Measurements from ENCODE around the gene PCYOX1L. TPM values are rescaled to one million over a fixed set of nuclear protein-coding genes. Genes with fewer than 3 reads are reported as not detected.

The PCYOX1L gene
- total and polyA plus RNA-seq, 9 of the 15 experiments (the other 6 are each of a cell fraction or from before 2014, with no cell fraction given): 2.3 to 17.9 (median 6.0) TPM

DNA sequence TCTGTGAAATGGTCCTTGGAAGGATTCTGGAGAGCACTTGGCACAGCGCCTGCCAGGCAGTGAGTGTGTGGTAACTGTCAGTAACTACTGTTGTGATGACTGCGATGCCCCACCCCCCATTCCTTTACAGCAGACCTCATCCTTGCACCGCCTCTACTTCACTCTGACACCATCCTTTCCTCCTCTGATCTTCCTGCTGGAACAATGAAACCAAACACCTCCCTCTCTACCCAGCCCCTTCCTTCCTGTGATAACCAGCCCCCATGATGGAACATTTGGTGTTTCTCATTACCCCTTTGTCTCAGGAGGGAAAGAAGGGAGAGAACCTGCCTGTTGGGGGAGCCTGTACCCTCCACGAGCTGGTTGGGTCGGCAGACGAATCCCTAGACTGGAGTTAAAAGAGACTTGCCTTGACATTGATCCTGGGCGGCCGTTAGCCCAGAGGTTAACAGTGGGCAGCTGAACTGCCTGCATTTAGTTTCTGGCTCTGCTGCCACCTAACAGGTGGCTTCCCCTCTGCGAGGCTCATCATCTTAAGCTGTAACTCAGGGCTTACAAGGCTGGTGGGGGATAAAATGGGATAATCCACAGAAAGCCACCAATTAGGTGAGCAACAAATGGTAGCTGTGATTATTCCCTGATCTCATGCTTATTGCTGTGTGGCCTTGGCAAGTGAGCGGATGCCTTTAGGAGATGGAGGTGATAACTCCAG lies 46.7 kb upstream of the PCYOX1L start:
- H2AFZ ChIP-seq (ENCODE audit: low read depth, low read length): no peak overlapping the region
- in situ Hi-C loops (cut with MboI): no loop called here
- H3K9me1 ChIP-seq (ENCODE audit: control insufficient read depth, insufficient read depth, low read length): no peaks in the 10 kb centered on the region
- peak; percentile 29 for ATAC-seq
- H3K27me3 ChIP-seq (ENCODE audit: control insufficient read depth in 2 of 2, insufficient read depth in 2 of 2, low read length in 2 of 2): peaks cover 25 to 47% of the 10 kb centered on the region in 2 experiments
- TF ChIP-seq ZNF174 (CRISPR knock-in tag; IDR thresholded peaks at IDR 0.05): no peak
- no peak for TF ChIP-seq SREBF2 (CRISPR knock-in tag; IDR thresholded peaks at IDR 0.05)
- no peak for TF ChIP-seq PTTG1 (tag; IDR thresholded peaks at IDR 0.05; ENCODE audit: low read depth)
- TF ChIP-seq TSHZ1 (CRISPR knock-in tag; IDR thresholded peaks at IDR 0.05): no peak
- TF ChIP-seq, protein P1, sequence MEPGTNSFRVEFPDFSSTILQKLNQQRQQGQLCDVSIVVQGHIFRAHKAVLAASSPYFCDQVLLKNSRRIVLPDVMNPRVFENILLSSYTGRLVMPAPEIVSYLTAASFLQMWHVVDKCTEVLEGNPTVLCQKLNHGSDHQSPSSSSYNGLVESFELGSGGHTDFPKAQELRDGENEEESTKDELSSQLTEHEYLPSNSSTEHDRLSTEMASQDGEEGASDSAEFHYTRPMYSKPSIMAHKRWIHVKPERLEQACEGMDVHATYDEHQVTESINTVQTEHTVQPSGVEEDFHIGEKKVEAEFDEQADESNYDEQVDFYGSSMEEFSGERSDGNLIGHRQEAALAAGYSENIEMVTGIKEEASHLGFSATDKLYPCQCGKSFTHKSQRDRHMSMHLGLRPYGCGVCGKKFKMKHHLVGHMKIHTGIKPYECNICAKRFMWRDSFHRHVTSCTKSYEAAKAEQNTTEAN (CRISPR knock-in tag; IDR thresholded peaks at IDR 0.05): no peak
- H3K4me1 ChIP-seq (replicated peaks in 1 of 2; ENCODE audit: control insufficient read depth in 2 of 2, insufficient read depth in 2 of 2, low read length in 2 of 2): 0 out of 5 replicates have a peak, but pooled peaks cover 0 to 4% of the 10 kb centered on the region in 2 experiments
- H3K79me2 ChIP-seq (ENCODE audit: control insufficient read depth, insufficient read depth, low read length): no peaks in the 10 kb centered on the region
- DNase-seq (ENCODE audit: extremely low read depth in 1 of 4, low spot score in 3 of 4): no peak
- POLR2A ChIA-PET: interaction anchor here (0.8 to 2.1 kb wide), 4 partner anchors 10 to 14 kb away, joined by 3 to 9 read pairs (median 5); no protein-coding TSS in a partner anchor
- H3K9ac ChIP-seq (ENCODE audit: insufficient read depth in 1 of 2, low read depth in 2 of 2, low read length in 2 of 2): no peak overlapping the region
- WGBS (ENCODE audit: insufficient coverage, low coverage, missing lambda C conversion rate): 8% methylated on average over 10 of the region's 10 CpGs
- no peaks in the 10 kb centered on the region for H4K20me1 ChIP-seq (replicated peaks; ENCODE audit: control insufficient read depth, insufficient read depth, low read length)
- H3K27ac ChIP-seq (ENCODE audit: extremely low read depth, low read depth, low read length): no peak overlapping the region
- H3K4me2 ChIP-seq (ENCODE audit: insufficient read depth, low read length): no peak overlapping the region
- H3K36me3 ChIP-seq (ENCODE audit: control insufficient read depth, insufficient read depth, low read length): no peaks in the 10 kb centered on the region
- CTCF ChIA-PET (ENCODE audit: low intra/inter-chr PET ratio): no interaction called here
- BruUV-seq (replicated peaks): no TSS peak
- no peaks in the 10 kb centered on the region for H3K9me3 ChIP-seq (replicated peaks; ENCODE audit: control insufficient read depth, insufficient read depth, low read depth, low read length)
- intact Hi-C loops (cut with micrococcal nuclease): no loop called here
- FAIRE-seq: no peak
- H3K4me3 ChIP-seq: no peak overlapping the region

All from K562 (cell line).